SK-N-MC (cell line): ENCODE data around the gene DCBLD1.

ENCODE experiments used
- EZH2 ChIP-seq: fragments of 200-600 bp; sonication (generic); IDR thresholded peaks from one replicate; pipeline ENCODE4 v1.6.1; 2017; ENCODE audit warnings: antibody characterized with exemption
- POLR2AphosphoS5 ChIP-seq: IDR thresholded peaks from 2 replicates; pipeline ENCODE4 v1.6.1; 2012; ENCODE audit warnings: mild to moderate bottlenecking, low read depth, low read length, borderline replicate concordance

- TF ChIP-seq EZH2: no peak
- TF ChIP-seq POLR2AphosphoS5: no peak
Measured at GRCh38 chr6:117568247-117568646, 85.8 kb downstream of the DCBLD1 start.
